K562 (cell line): ENCODE results near the gene SLC6A14.

Experiments
- CTCF ChIP-seq, 3 experiments: IDR thresholded peaks in 2 of 3; conservative IDR thresholded peaks in 1 of 3; 2 replicates each; pipeline ENCODE4 v1.5.1; 2011 to 2012; ENCODE audit warnings: low read length in 3 of 3, mild to moderate bottlenecking in 3 of 3, control low read depth in 2 of 3, improper control_type of control experiment in 1 of 3, inconsistent platforms in 1 of 3, low read depth in 1 of 3, mixed read lengths in 1 of 3, moderate library complexity in 1 of 3; ENCODE audit not compliant: insufficient read depth in 2 of 3
- EP300 ChIP-seq: IDR thresholded peaks from 2 replicates; pipeline ENCODE4 v1.6.1; 2012; ENCODE audit warnings: low read length, improper control_type of control experiment
- EZH2 ChIP-seq: IDR thresholded peaks from 2 replicates; pipeline ENCODE4 v1.6.1; 2012; ENCODE audit warnings: low read depth, mild to moderate bottlenecking, inconsistent platforms, low read length, borderline replicate concordance
- FOXJ3 ChIP-seq: sonication (generic); formaldehyde crosslinking; IDR thresholded peaks from 2 replicates; pipeline ENCODE4 v1.4.0; 2020; ENCODE audit warnings: mild to moderate bottlenecking, missing genetic modification reagents
- NFATC3 ChIP-seq: fragments of 450-650 bp; IDR thresholded peaks from 2 replicates; pipeline ENCODE4 v1.6.1; 2017; ENCODE audit warnings: mild to moderate bottlenecking
- POLR2A ChIP-seq: fragments of 450-650 bp; conservative IDR thresholded peaks from 2 replicates; pipeline ENCODE4 v1.6.1; 2016
- POLR2AphosphoS5 ChIP-seq: IDR thresholded peaks from 2 replicates; pipeline ENCODE4 v1.6.1; 2011; ENCODE audit warnings: mild to moderate bottlenecking, low read depth, low read length, moderate library complexity; ENCODE audit not compliant: control insufficient read depth, insufficient read depth
- RFX5 ChIP-seq: IDR thresholded peaks from 2 replicates; pipeline ENCODE4 v1.6.1; 2011; ENCODE audit warnings: low read depth, mild to moderate bottlenecking, improper control_type of control experiment, low read length
- SIN3A ChIP-seq, 2 experiments: fragments of 150-350 bp in 1 of 2; IDR thresholded peaks; 2 replicates each; pipeline ENCODE4 v1.6.1; 2011 to 2016; ENCODE audit warnings: borderline replicate concordance in 2 of 2, low read depth in 2 of 2, low read length in 2 of 2, mild to moderate bottlenecking in 2 of 2, moderate library complexity in 2 of 2; ENCODE audit not compliant: control insufficient read depth in 1 of 2
- SIRT6 ChIP-seq: IDR thresholded peaks from one replicate; pipeline ENCODE4 v1.6.1; 2012; ENCODE audit warnings: low read depth, mild to moderate bottlenecking, control low read depth, inconsistent platforms, low read length, moderate library complexity
- TF ChIP-seq, protein P1 (sequence below), 2 experiments: fragments of 450-650 bp in 1 of 2; sonication (generic) in 1 of 2; formaldehyde crosslinking in 1 of 2; IDR thresholded peaks in 1 of 2; conservative IDR thresholded peaks in 1 of 2; 2 replicates each; pipeline versions ENCODE4 v1.6.1 to v1.8.1; 2016 to 2023; ENCODE audit warnings: mild to moderate bottlenecking in 2 of 2, moderate library complexity in 2 of 2, inconsistent platforms in 1 of 2, missing genetic modification reagents in 1 of 2
- TF ChIP-seq, protein P2 (sequence below): fragments of 150-350 bp; IDR thresholded peaks from 2 replicates; pipeline ENCODE4 v1.6.1; 2014; ENCODE audit warnings: low read depth, mild to moderate bottlenecking, low read length, borderline replicate concordance

- TF ChIP-seq EP300, result no peak
- no peak for TF ChIP-seq NFATC3
- no peak for TF ChIP-seq EZH2
- TF ChIP-seq SIN3A (IDR thresholded peaks at IDR 0.05; ENCODE audit: borderline replicate concordance in 2 of 2, control insufficient read depth in 1 of 2, low read depth in 2 of 2, low read length in 2 of 2), result no peak
- no peak for TF ChIP-seq CTCF (IDR thresholded peaks at IDR 0.05 in 2 of 3, conservative IDR thresholded peaks at IDR 0.05 in 1 of 3; ENCODE audit: insufficient read depth in 2 of 3, low read depth in 1 of 3, low read length in 3 of 3)
- TF ChIP-seq POLR2A, result no peak
- TF ChIP-seq, protein P1, sequence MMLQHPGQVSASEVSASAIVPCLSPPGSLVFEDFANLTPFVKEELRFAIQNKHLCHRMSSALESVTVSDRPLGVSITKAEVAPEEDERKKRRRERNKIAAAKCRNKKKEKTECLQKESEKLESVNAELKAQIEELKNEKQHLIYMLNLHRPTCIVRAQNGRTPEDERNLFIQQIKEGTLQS (IDR thresholded peaks at IDR 0.05), result no peak
- TF ChIP-seq, protein P1 (CRISPR knock-in tag; conservative IDR thresholded peaks at IDR 0.05), result no peak
- TF ChIP-seq POLR2AphosphoS5, result no peak
- TF ChIP-seq RFX5, result no peak
- no peak for TF ChIP-seq FOXJ3 (CRISPR knock-in tag)
- TF ChIP-seq SIRT6, result no peak
- TF ChIP-seq, protein P2, sequence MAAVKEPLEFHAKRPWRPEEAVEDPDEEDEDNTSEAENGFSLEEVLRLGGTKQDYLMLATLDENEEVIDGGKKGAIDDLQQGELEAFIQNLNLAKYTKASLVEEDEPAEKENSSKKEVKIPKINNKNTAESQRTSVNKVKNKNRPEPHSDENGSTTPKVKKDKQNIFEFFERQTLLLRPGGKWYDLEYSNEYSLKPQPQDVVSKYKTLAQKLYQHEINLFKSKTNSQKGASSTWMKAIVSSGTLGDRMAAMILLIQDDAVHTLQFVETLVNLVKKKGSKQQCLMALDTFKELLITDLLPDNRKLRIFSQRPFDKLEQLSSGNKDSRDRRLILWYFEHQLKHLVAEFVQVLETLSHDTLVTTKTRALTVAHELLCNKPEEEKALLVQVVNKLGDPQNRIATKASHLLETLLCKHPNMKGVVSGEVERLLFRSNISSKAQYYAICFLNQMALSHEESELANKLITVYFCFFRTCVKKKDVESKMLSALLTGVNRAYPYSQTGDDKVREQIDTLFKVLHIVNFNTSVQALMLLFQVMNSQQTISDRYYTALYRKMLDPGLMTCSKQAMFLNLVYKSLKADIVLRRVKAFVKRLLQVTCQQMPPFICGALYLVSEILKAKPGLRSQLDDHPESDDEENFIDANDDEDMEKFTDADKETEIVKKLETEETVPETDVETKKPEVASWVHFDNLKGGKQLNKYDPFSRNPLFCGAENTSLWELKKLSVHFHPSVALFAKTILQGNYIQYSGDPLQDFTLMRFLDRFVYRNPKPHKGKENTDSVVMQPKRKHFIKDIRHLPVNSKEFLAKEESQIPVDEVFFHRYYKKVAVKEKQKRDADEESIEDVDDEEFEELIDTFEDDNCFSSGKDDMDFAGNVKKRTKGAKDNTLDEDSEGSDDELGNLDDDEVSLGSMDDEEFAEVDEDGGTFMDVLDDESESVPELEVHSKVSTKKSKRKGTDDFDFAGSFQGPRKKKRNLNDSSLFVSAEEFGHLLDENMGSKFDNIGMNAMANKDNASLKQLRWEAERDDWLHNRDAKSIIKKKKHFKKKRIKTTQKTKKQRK, result no peak
Observed at GRCh38 chrX:116413273-116413672, 23.1 kb upstream of the SLC6A14 start.
